Ishikawa (cell line): Measurements from ENCODE around the gene TMEM30A.

Experiments used
- CEBPB ChIP-seq: IDR thresholded peaks from 2 replicates; pipeline ENCODE4 v1.6.1; 2012
- CREB1 ChIP-seq: IDR thresholded peaks from 2 replicates; pipeline ENCODE4 v1.6.1; 2012; ENCODE audit warnings: low read depth
- EGR1 ChIP-seq: IDR thresholded peaks from 2 replicates; pipeline ENCODE4 v1.6.1; 2012
- EP300 ChIP-seq: IDR thresholded peaks from 2 replicates; pipeline ENCODE4 v1.6.1; 2012; ENCODE audit warnings: borderline replicate concordance
- FOXM1 ChIP-seq: IDR thresholded peaks from 2 replicates; pipeline ENCODE4 v1.6.1; 2012; ENCODE audit warnings: low read depth, borderline replicate concordance
- MAX ChIP-seq: IDR thresholded peaks from 2 replicates; pipeline ENCODE4 v1.6.1; 2012
- NFIC ChIP-seq: IDR thresholded peaks from 2 replicates; pipeline ENCODE4 v1.6.1; 2012
- RAD21 ChIP-seq: IDR thresholded peaks from 2 replicates; pipeline ENCODE4 v1.6.1; 2012; ENCODE audit warnings: low read depth
- REST ChIP-seq: IDR thresholded peaks from 2 replicates; pipeline ENCODE4 v1.6.1; 2012; ENCODE audit warnings: low read depth, mild to moderate bottlenecking
- TAF1 ChIP-seq: IDR thresholded peaks from 2 replicates; pipeline ENCODE4 v1.6.1; 2012; ENCODE audit warnings: low read depth, mild to moderate bottlenecking
- TCF12 ChIP-seq: IDR thresholded peaks from 2 replicates; pipeline ENCODE4 v1.6.1; 2012; ENCODE audit warnings: low read depth
- TEAD4 ChIP-seq: IDR thresholded peaks from 2 replicates; pipeline ENCODE4 v1.6.1; 2012
- USF1 ChIP-seq: IDR thresholded peaks from 2 replicates; pipeline ENCODE4 v1.6.1; 2012
- YY1 ChIP-seq: IDR thresholded peaks from 2 replicates; pipeline ENCODE4 v1.6.1; 2012; ENCODE audit warnings: low read depth
- ZBTB7A ChIP-seq: IDR thresholded peaks from 2 replicates; pipeline ENCODE4 v1.6.1; 2012; ENCODE audit warnings: low read depth

TMEM30A gene

GRCh38 chr6:75266716-75267291, 17.8 kb downstream of the TMEM30A start:
- TF ChIP-seq CREB1 (no peak), RAD21 (peak; percentile 52), EGR1 (no peak), TEAD4 (no peak), MAX (no peak)

GRCh38 chr6:75263401-75263750, 21.2 kb downstream of the TMEM30A start:
- TF ChIP-seq CREB1 (no peak), ZBTB7A (no peak), EGR1 (no peak), CEBPB (no peak), TEAD4 (no peak), RAD21 (no peak), EP300 (no peak), FOXM1 (no peak), USF1 (no peak), NFIC (no peak), REST (no peak)

- TF ChIP-seq TCF12 (no peak), TAF1 (no peak), EGR1 (no peak), REST (no peak), RAD21 (no peak), YY1 (no peak), CREB1 (no peak), MAX (no peak), CEBPB (no peak), NFIC (no peak), FOXM1 (no peak), TEAD4 (no peak), EP300 (no peak), USF1 (no peak), ZBTB7A (no peak)
Observed at GRCh38 chr6:75262716-75263400, 21.7 kb downstream of the TMEM30A start.

- TF ChIP-seq TAF1 (no peak), EGR1 (no peak), EP300 (no peak), MAX (no peak), REST (no peak)
Observed at GRCh38 chr6:75261299-75261698, 23.3 kb downstream of the TMEM30A start.
